Heart left ventricle (tissue), 16 donors: ENCODE measurements around the gene DHCR7. TPM values are rescaled to one million over a fixed set of nuclear protein-coding genes. Genes with fewer than 3 reads are reported as not detected.

Experiments used
- ATAC-seq, 4 donors: fragments of 200-7000 bp; cut with Tn5 transposase; one replicate each; pipeline ENCODE4 v1.9.1; 2020 to 2022; ENCODE audit warnings: moderate library complexity in 4 of 4, mild to moderate bottlenecking in 3 of 4, moderate number of reproducible peaks in 1 of 4
- DNase-seq, 5 donors: peaks; one replicate each; pipeline ENCODE4 v3.0.0-alpha.2; 2020
- H3K27ac ChIP-seq, 12 donors: fragments of 200-600 bp; sonication (generic) in 4 of 12; one replicate each; pipeline versions ENCODE4 v1.5.0 to v1.8.0; 2016 to 2022; ENCODE audit warnings: mild to moderate bottlenecking in 2 of 12
- H3K27me3 ChIP-seq, 9 donors: fragments of 200-600 bp; sonication (generic) in 2 of 9; one replicate each; pipeline versions ENCODE4 v1.5.1 to v1.8.0; 2016 to 2022; ENCODE audit warnings: mild to moderate bottlenecking in 3 of 9
- H3K36me3 ChIP-seq, 9 donors: fragments of 200-600 bp; sonication (generic) in 2 of 9; one replicate each; pipeline versions ENCODE4 v1.5.0 to v1.8.0; 2018 to 2022; ENCODE audit warnings: mild to moderate bottlenecking in 2 of 9
- H3K4me1 ChIP-seq, 12 donors: fragments of 200-600 bp; sonication (generic) in 4 of 12; one replicate each; pipeline versions ENCODE4 v1.5.0 to v1.8.0; 2016 to 2022; ENCODE audit warnings: mild to moderate bottlenecking in 3 of 12
- H3K4me3 ChIP-seq, 12 donors: fragments of 200-600 bp; sonication (generic) in 4 of 12; one replicate each; pipeline versions ENCODE4 v1.5.0 to v1.8.0; 2017 to 2022; ENCODE audit warnings: mild to moderate bottlenecking in 9 of 12, moderate library complexity in 4 of 12
- H3K9me3 ChIP-seq, 12 donors: fragments of 200-600 bp; sonication (generic) in 4 of 12; one replicate each; pipeline versions ENCODE4 v1.5.0 to v1.8.0; 2016 to 2022; ENCODE audit warnings: mild to moderate bottlenecking in 1 of 12
- POLR2A ChIP-seq, 2 donors: fragments of 450-650 bp; IDR thresholded peaks; one replicate each; pipeline ENCODE4 v1.6.1; 2017; ENCODE audit warnings: antibody characterized with exemption in 2 of 2, mild to moderate bottlenecking in 2 of 2, moderate library complexity in 2 of 2
- WGBS, 4 donors: extraction: QIAGEN DNeasy Blood & Tissue Kit in 2 of 4; methylation state at CpG; one replicate each; pipeline versions ENCODE4 v1.1.5 to v1.1.7; 2013 to 2018; 5-methylcytosine and 5-hydroxymethylcytosine counted together
- intact Hi-C, 10 donors: fragments of 100-400 bp; cut with DNase I; formaldehyde crosslinking; loops; one replicate each; pipeline versions ENCODE4 v1.11.1 to v1.14.2; 2022
- polyA plus RNA-seq, 2 donors: library from polyadenylated mRNA; stranded (reverse); fragments of 200-250 nt; gene quantifications; one replicate each; pipeline ENCODE4 v1.2.3, GENCODE V29; 2013
- total RNA-seq, 9 donors: library from RNA; depleted of rRNA in 2 of 9; stranded (reverse); fragments of >200 nt in 2 of 9; fragmentation: NEBNext Ultra II Directional in 3 of 9; extraction: Animal tissue kit (Norgen Biotek cat#: 25700) in 3 of 9; gene quantifications; one replicate each; pipeline versions ENCODE4 v1.1.0 to v1.2.4, GENCODE V29; 2016 to 2023
- TF ChIP-seq, protein P1 (sequence below), 12 donors: fragments of 200-600 bp; sonication (generic) in 4 of 12; IDR thresholded peaks; one replicate each; pipeline versions ENCODE4 v1.5.0 to v1.8.0; 2018 to 2022; ENCODE audit warnings: antibody characterized with exemption in 12 of 12, mild to moderate bottlenecking in 5 of 12
- donor health status: ischemic (EF 13 %, LVEDD 7.1; RV severe dilation, severe dysfunction).
- donor health status: healthy with polysubstance abuse.
- donor health status: DM: no; HTN: yes; CAD: no.
- donor health status: DM: no; HTN: no; CAD: no.
- donor health status: ischemic (EF 25% LVEDD 6.9; RV normal size, moderate dysfunction).
- donor health status: ischemic (EF 25% LVEDD 5.7; RV mildly dilated, moderate dysfunction).
- donor health status: healthy.
- donor health status: DM: yes; HTN: yes; CAD: no.
- donor health status: ischemic (EF 35%, LVEDD 5.7; RV mildly dilated, moderate dysfunction).
- donor health status: nonischemic (EF 11% LVEDD 7.7; RV severe dilation, severe dysfunction).
- donor health status: DM: yes; HTN: yes; CAD: no.
- donor health status: PGD.
- donor health status: ischemic (EF 29% LVEDD 5.4; RV normal size, mild dysfunction).
- donor health status: nonischemic (EF 23%, LVEDD 6.1; RV moderate dilation, normal function).

DHCR7 gene
- total and polyA plus RNA-seq, 11 donors, result 12.6 to 44.5 (median 25.8) TPM

DNA sequence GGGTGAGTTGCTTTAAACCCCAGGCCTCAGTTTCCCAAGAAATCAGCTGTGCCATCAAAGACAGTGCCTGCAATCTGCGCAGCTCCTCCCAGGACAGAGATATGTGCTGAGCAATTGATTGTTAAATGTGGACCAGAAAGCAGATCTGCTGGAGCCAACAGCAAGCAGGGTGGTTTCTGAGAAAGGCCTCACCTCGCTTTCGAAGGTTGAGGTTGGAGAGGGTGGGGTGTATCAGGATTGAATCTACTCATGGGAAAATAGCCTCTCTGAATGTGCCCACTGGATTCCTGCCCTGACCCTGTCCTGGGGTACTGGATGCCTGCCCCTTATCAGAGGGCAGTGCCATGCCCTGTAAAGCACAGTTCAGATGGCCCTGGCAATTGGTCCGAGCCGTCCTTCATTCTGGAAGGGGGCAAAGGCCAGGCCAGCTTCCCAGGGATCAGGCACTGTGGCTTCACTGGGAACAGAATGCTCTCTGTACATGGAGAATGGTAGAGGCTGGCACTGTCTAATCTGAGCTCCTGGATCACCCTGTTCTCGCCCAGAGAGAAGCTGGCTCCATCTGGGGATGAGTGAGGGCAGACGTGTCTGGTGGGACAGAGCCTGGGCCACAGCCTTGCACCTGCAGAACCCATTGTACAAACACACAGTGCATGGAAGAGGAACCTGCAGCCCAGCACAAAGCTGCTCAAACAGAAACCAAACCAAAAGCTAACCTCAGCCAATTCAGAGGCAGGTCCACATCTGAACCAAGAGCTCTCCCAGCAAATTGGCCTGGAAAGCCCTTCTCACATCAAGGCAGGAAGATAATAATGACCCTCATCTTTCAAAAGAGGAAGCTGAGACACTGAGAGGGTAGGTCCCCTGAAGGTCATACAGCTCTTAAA, 15.2 kb downstream of the DHCR7 start:
- DNase-seq (no peak), ATAC-seq (peak; percentile 64 to 87 (median 66))
- TF ChIP-seq, protein P1, sequence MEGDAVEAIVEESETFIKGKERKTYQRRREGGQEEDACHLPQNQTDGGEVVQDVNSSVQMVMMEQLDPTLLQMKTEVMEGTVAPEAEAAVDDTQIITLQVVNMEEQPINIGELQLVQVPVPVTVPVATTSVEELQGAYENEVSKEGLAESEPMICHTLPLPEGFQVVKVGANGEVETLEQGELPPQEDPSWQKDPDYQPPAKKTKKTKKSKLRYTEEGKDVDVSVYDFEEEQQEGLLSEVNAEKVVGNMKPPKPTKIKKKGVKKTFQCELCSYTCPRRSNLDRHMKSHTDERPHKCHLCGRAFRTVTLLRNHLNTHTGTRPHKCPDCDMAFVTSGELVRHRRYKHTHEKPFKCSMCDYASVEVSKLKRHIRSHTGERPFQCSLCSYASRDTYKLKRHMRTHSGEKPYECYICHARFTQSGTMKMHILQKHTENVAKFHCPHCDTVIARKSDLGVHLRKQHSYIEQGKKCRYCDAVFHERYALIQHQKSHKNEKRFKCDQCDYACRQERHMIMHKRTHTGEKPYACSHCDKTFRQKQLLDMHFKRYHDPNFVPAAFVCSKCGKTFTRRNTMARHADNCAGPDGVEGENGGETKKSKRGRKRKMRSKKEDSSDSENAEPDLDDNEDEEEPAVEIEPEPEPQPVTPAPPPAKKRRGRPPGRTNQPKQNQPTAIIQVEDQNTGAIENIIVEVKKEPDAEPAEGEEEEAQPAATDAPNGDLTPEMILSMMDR (IDR thresholded peaks at IDR 0.05), result no peak
- no peak for TF ChIP-seq POLR2A (IDR thresholded peaks at IDR 0.05)
- Histone ChIP-seq H3K27ac (peak overlapping the region in 7 of 12 donors; percentile 9 to 67 (median 50)), H3K27me3 (no peaks in the 10 kb centered on the region), H3K9me3 (peaks cover 0 to 4% (median 0%) of the 10 kb centered on the region in 12 donors), H3K4me3 (no peak overlapping the region), H3K36me3 (peaks cover 0 to 23% (median 4%) of the 10 kb centered on the region in 9 donors), H3K4me1 (peaks cover 0 to 15% (median 7%) of the 10 kb centered on the region in 12 donors)
- intact Hi-C loops, result no loop called here
- WGBS, 4 donors, result 62 to 92% (median 79%) methylated on average over 4 to 7 of the region's 7 CpGs

DNA sequence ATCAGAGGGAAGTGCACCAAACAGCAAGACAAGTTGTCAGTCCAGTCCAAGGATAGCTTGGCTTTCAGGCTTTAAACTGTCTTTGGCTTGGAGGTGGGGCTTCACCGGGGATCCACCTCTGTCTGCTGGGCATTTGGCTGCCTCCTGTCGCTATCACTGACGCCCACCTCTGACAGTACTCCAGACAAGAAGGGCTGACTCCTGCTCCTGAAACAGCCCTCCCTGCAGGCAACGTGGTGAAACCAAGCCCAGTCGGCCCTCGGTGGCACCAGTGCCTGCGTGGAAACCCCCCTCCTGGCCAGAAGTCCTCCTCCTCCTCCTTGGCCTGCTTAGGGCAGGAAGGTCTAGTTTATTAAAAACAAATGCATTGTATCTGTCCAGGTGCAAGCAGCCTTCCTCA, 16.9 kb downstream of the DHCR7 start:
- H3K27ac ChIP-seq, result no peak overlapping the region
- H3K9me3 ChIP-seq, result peaks cover 0 to 7% (median 0%) of the 10 kb centered on the region in 12 donors
- TF ChIP-seq, protein P1 (IDR thresholded peaks at IDR 0.05), result no peak
- no peak for TF ChIP-seq POLR2A (IDR thresholded peaks at IDR 0.05)
- 41 to 56% (median 47%) methylated on average over 6 to 7 of the region's 7 CpGs for WGBS, 4 donors
- peaks cover 0 to 15% (median 7%) of the 10 kb centered on the region in 12 donors for H3K4me1 ChIP-seq
- H3K36me3 ChIP-seq, result peaks cover 0 to 11% (median 3%) of the 10 kb centered on the region in 9 donors
- H3K4me3 ChIP-seq, result no peak overlapping the region
- DNase-seq (no peak), ATAC-seq (no peak)
- intact Hi-C loops, result no loop called here
- no peaks in the 10 kb centered on the region for H3K27me3 ChIP-seq

DNA sequence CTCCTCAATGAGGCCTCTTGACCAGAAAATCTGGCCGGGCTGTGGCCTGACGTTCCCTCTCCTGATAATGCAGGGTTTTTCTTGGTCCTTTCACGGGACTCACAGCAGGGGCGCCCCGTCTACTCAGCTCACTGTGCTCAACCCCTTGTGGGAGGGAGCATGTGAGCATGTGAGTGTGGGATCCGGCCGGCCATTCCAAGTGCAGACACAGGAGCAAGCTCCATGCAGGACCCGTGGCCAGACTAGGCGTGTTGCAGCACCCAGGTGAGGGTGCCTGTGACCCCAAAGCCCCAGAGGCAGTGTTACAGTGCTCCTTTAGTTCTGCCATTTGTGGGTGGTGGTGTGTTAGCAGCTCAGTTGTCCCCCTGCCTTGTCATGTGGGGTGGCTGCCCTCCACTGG, 18.0 kb downstream of the DHCR7 start:
- Histone ChIP-seq H3K4me3 (no peak overlapping the region), H3K27me3 (no peaks in the 10 kb centered on the region), H3K36me3 (peaks cover 0 to 3% (median 0%) of the 10 kb centered on the region in 9 donors), H3K4me1 (peaks cover 0 to 15% (median 7%) of the 10 kb centered on the region in 12 donors), H3K27ac (no peak overlapping the region), H3K9me3 (peaks cover 0 to 7% (median 0%) of the 10 kb centered on the region in 12 donors)
- TF ChIP-seq POLR2A (IDR thresholded peaks at IDR 0.05), result no peak
- TF ChIP-seq, protein P1 (IDR thresholded peaks at IDR 0.05), result no peak
- intact Hi-C loops, result no loop called here
- ATAC-seq (no peak), DNase-seq (peak in 1 of 5 donors; percentile 35)
- 82 to 88% (median 84%) methylated on average over 2 to 9 of the region's 9 CpGs for WGBS, 4 donors

DNA sequence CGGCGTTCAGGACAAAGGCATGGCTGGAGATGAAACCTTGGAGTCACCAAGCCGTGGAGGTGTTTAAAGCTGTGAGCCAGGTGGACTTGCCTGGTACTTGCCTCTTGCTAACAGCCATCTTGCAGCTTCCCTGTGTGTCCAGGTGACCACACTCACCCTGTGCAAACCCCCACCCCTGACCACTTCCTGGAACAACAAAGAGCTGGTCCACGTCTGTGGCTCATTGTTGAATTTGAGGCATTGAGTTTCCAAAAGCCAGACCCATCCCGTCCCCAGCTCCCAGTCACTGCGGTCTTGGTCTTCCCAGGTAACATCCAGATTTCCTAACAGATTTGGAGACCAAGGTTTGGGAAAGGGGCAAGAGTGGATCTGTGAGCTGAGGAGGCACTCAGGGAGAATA, 18.5 kb downstream of the DHCR7 start:
- intact Hi-C loops, result loop anchor here in 1 of 10 donors (10.0 kb wide), 1 partner anchor 615 kb away; no protein-coding TSS in a partner anchor
- no peak for ATAC-seq
- Histone ChIP-seq H3K9me3 (peaks cover 0 to 7% (median 0%) of the 10 kb centered on the region in 12 donors), H3K4me3 (no peak overlapping the region), H3K27me3 (no peaks in the 10 kb centered on the region), H3K27ac (no peak overlapping the region), H3K4me1 (peaks cover 0 to 15% (median 7%) of the 10 kb centered on the region in 12 donors), H3K36me3 (no peaks in the 10 kb centered on the region)
- DNase-seq, result peak in 1 of 5 donors; percentile 3
- WGBS, 4 donors, result 88 to 95% (median 90%) methylated on average over 6 of the region's 6 CpGs
- TF ChIP-seq, protein P1 (IDR thresholded peaks at IDR 0.05), result no peak
- no peak for TF ChIP-seq POLR2A (IDR thresholded peaks at IDR 0.05)
